H1 (cell line): ENCODE results near the gene CHD9. TPM values are rescaled to one million over a fixed set of nuclear protein-coding genes. Genes with fewer than 3 reads are reported as not detected.

ENCODE experiments used
- CTCF ChIA-PET: fragments of 300-600 bp; sonication (Branson Sonifier 250); formaldehyde crosslinking; loops from one replicate; lab custom pipeline; 2021; ENCODE audit not compliant: partially characterized antibody; lab: Charles Lee
- POLR2A ChIA-PET: fragments of 300-600 bp; sonication (Branson Sonifier 250); formaldehyde crosslinking; loops from one replicate; lab custom pipeline; 2021; ENCODE audit warnings: inconsistent platforms; ENCODE audit not compliant: partially characterized antibody; lab: Charles Lee
- DNase-seq, 2 experiments: peaks; one replicate each; pipeline versions ENCODE4 v3.0.0 to v3.0.0-alpha.2; 2010 to 2022; ENCODE audit warnings: low spot score in 2 of 2, low read depth in 1 of 2, mixed read lengths in 1 of 2
- FAIRE-seq: peaks from 2 replicates; lab custom pipeline; 2011; peaks lifted over from hg19 to GRCh38; lab: Jason Lieb, UNC
- H2AFZ ChIP-seq: 2 replicates; pipeline ENCODE4 v1.8.1; 2012; ENCODE audit warnings: low read length, inconsistent platforms
- H2AK5ac ChIP-seq: 2 replicates; pipeline ENCODE4 v1.6.1; 2013; ENCODE audit warnings: low read depth, low read length
- H2BK120ac ChIP-seq: replicated peaks from 2 replicates; pipeline ENCODE3; 2013; ENCODE audit warnings: low read depth, low read length, inconsistent platforms
- H2BK12ac ChIP-seq: 2 replicates; pipeline ENCODE4 v1.6.1; 2013; ENCODE audit warnings: low read depth, low read length
- H2BK15ac ChIP-seq: 2 replicates; pipeline ENCODE4 v1.6.1; 2013; ENCODE audit warnings: low read length
- H2BK20ac ChIP-seq: 2 replicates; pipeline ENCODE4 v1.6.1; 2013; ENCODE audit warnings: low read length
- H2BK5ac ChIP-seq: 2 replicates; pipeline ENCODE4 v1.6.1; 2013; ENCODE audit warnings: low read depth, low read length
- H3K14ac ChIP-seq: 2 replicates; pipeline ENCODE4 v1.6.1; 2013; ENCODE audit warnings: inconsistent platforms; ENCODE audit not compliant: insufficient read length
- H3K18ac ChIP-seq: 2 replicates; pipeline ENCODE4 v1.6.1; 2013; ENCODE audit warnings: low read length; ENCODE audit errors: extremely low read depth
- H3K23ac ChIP-seq: 2 replicates; pipeline ENCODE4 v1.6.1; 2013; ENCODE audit warnings: inconsistent platforms; ENCODE audit not compliant: insufficient read length
- H3K23me2 ChIP-seq: 2 replicates; pipeline ENCODE4 v1.6.1; 2013; ENCODE audit warnings: low read depth, low read length
- H3K27ac ChIP-seq: 2 replicates; pipeline ENCODE4 v1.6.1; 2011; ENCODE audit warnings: low read depth, low read length, inconsistent platforms
- H3K27me3 ChIP-seq, 4 experiments: replicated peaks in 1 of 4; 1 replicate in 1 of 4; 2 replicates in 3 of 4; pipeline versions ENCODE4 v1.6.1 to v1.8.1; 2011 to 2013; ENCODE audit warnings: low read length in 3 of 4, mild to moderate bottlenecking in 3 of 4, inconsistent platforms in 2 of 4, mixed read lengths in 2 of 4, moderate library complexity in 1 of 4; ENCODE audit not compliant: control insufficient read depth in 3 of 4, insufficient read depth in 3 of 4; ENCODE audit errors: extremely low read depth in 1 of 4
- H3K36me3 ChIP-seq, 4 experiments: 2 replicates each; pipeline versions ENCODE4 v1.6.1 to v1.8.1; 2011 to 2013; ENCODE audit warnings: mild to moderate bottlenecking in 4 of 4, low read length in 3 of 4, moderate library complexity in 2 of 4, control low read depth in 1 of 4, inconsistent platforms in 1 of 4; ENCODE audit not compliant: insufficient read depth in 4 of 4, control insufficient read depth in 2 of 4
- H3K4ac ChIP-seq: replicated peaks from 2 replicates; pipeline ENCODE3; 2013; ENCODE audit warnings: low read length, low read depth, mixed read lengths, inconsistent platforms; ENCODE audit not compliant: insufficient read length
- H3K4me1 ChIP-seq, 4 experiments: replicated peaks in 1 of 4; 1 replicate in 1 of 4; 2 replicates in 3 of 4; pipeline versions ENCODE4 v1.6.1 to v1.8.1; 2011 to 2013; ENCODE audit warnings: low read length in 3 of 4, inconsistent platforms in 2 of 4, mixed read lengths in 1 of 4; ENCODE audit not compliant: insufficient read depth in 4 of 4, control insufficient read depth in 3 of 4
- H3K4me2 ChIP-seq, 2 experiments: 2 replicates each; pipeline versions ENCODE4 v1.6.1 to v1.8.1; 2011 to 2013; ENCODE audit warnings: low read depth in 2 of 2, low read length in 2 of 2, control low read depth in 1 of 2, inconsistent platforms in 1 of 2, mild to moderate bottlenecking in 1 of 2; ENCODE audit not compliant: insufficient read depth in 1 of 2
- H3K4me3 ChIP-seq, 4 experiments: fragments of 200-600, 300-600 bp in 1 of 4; sonication (generic), shearing (Covaris generic), sonication (Bioruptor Twin) in 1 of 4; 2 replicates each; pipeline versions ENCODE4 v1.5.1 to v1.8.1; 2011 to 2016; ENCODE audit warnings: low read length in 4 of 4, low read depth in 3 of 4, control low read depth in 2 of 4, inconsistent platforms in 2 of 4, mild to moderate bottlenecking in 2 of 4, mixed read lengths in 1 of 4, moderate library complexity in 1 of 4; ENCODE audit not compliant: insufficient read depth in 2 of 4; ENCODE audit errors: extremely low read depth in 1 of 4
- H3K56ac ChIP-seq: replicated peaks from 2 replicates; pipeline ENCODE3; 2013; ENCODE audit warnings: low read depth, mild to moderate bottlenecking, mixed read lengths, low read length, inconsistent platforms; ENCODE audit not compliant: insufficient read length
- H3K79me1 ChIP-seq: 2 replicates; pipeline ENCODE4 v1.6.1; 2013; ENCODE audit warnings: low read depth, low read length, control low read depth
- H3K79me2 ChIP-seq, 2 experiments: 2 replicates each; pipeline versions ENCODE4 v1.6.1 to v1.8.1; 2012 to 2013; ENCODE audit warnings: low read length in 2 of 2, mild to moderate bottlenecking in 2 of 2, inconsistent platforms in 1 of 2; ENCODE audit not compliant: insufficient read depth in 2 of 2, control insufficient read depth in 1 of 2
- H3K9ac ChIP-seq, 4 experiments: replicated peaks in 1 of 4; 1 replicate in 1 of 4; 2 replicates in 3 of 4; pipeline versions ENCODE4 v1.6.1 to v1.8.1; 2011 to 2013; ENCODE audit warnings: low read depth in 3 of 4, low read length in 3 of 4, control low read depth in 2 of 4, mild to moderate bottlenecking in 2 of 4, moderate library complexity in 2 of 4, inconsistent platforms in 1 of 4; ENCODE audit errors: extremely low read depth in 1 of 4
- H3K9me3 ChIP-seq, 2 experiments: 2 replicates each; pipeline versions ENCODE4 v1.6.1 to v1.8.1; 2012 to 2013; ENCODE audit warnings: mild to moderate bottlenecking in 2 of 2, moderate library complexity in 2 of 2, control low read depth in 1 of 2, inconsistent platforms in 1 of 2, low read depth in 1 of 2, low read length in 1 of 2, mixed read lengths in 1 of 2; ENCODE audit not compliant: insufficient read depth in 2 of 2
- H4K20me1 ChIP-seq, 2 experiments: replicated peaks in 1 of 2; 2 replicates each; pipeline versions ENCODE3 to v1.8.1; 2011 to 2013; ENCODE audit warnings: inconsistent platforms in 2 of 2, low read length in 2 of 2, mild to moderate bottlenecking in 1 of 2; ENCODE audit not compliant: insufficient read depth in 2 of 2, control insufficient read depth in 1 of 2
- H4K5ac ChIP-seq: 2 replicates; pipeline ENCODE4 v1.6.1; 2013; ENCODE audit warnings: low read length, low read depth, mixed read lengths, inconsistent platforms; ENCODE audit not compliant: insufficient read length
- H4K8ac ChIP-seq: 2 replicates; pipeline ENCODE4 v1.8.0; 2013; ENCODE audit warnings: mild to moderate bottlenecking, moderate library complexity, low read length, inconsistent platforms; ENCODE audit not compliant: insufficient read depth; ENCODE audit errors: extremely low read depth
- H4K91ac ChIP-seq: replicated peaks from 2 replicates; pipeline ENCODE3; 2013; ENCODE audit warnings: low read length, mixed read lengths, inconsistent platforms; ENCODE audit not compliant: insufficient read length
- ASH2L ChIP-seq: fragments of 200-600, 300-600 bp; sonication (generic); IDR thresholded peaks from one replicate; pipeline ENCODE4 v1.7.1; 2017; ENCODE audit warnings: low read length
- BCL11A ChIP-seq, 2 experiments: IDR thresholded peaks; one replicate each; pipeline ENCODE4 v1.6.1; 2011; ENCODE audit warnings: low read depth in 2 of 2, low read length in 2 of 2, mild to moderate bottlenecking in 2 of 2
- CBX5 ChIP-seq: fragments of 300-800, 300-1000 bp; sonication (generic); IDR thresholded peaks from 2 replicates; pipeline ENCODE4 v1.7.1; 2016; ENCODE audit warnings: antibody characterized with exemption, low read length, low read depth
- EGR1 ChIP-seq: IDR thresholded peaks from 2 replicates; pipeline ENCODE4 v1.6.1; 2011; ENCODE audit warnings: low read depth, low read length, borderline replicate concordance
- GABPA ChIP-seq: IDR thresholded peaks from 2 replicates; pipeline ENCODE4 v1.6.1; 2011; ENCODE audit warnings: mild to moderate bottlenecking, low read length, moderate library complexity, borderline replicate concordance; ENCODE audit not compliant: insufficient read depth
- MAFK ChIP-seq: IDR thresholded peaks from 2 replicates; pipeline ENCODE4 v1.6.1; 2012; ENCODE audit warnings: low read depth, mild to moderate bottlenecking, improper control_type of control experiment, low read length
- RNF2 ChIP-seq: fragments of 200-900, 300-1000 bp; sonication (generic); IDR thresholded peaks from 2 replicates; pipeline ENCODE4 v1.7.1; 2016; ENCODE audit warnings: borderline replicate concordance, low read depth, mild to moderate bottlenecking, antibody characterized with exemption, low read length; ENCODE audit not compliant: poor library complexity, severe bottlenecking; ENCODE audit errors: missing control alignments
- SAP30 ChIP-seq: fragments of 300-600 bp; sonication (generic); IDR thresholded peaks from 2 replicates; pipeline ENCODE4 v1.7.1; 2012; ENCODE audit warnings: low read length, moderate library complexity, mild to moderate bottlenecking, inconsistent platforms; ENCODE audit not compliant: insufficient read depth, insufficient replicate concordance
- ZNF274 ChIP-seq: IDR thresholded peaks from 2 replicates; pipeline ENCODE4 v1.7.0; 2012; ENCODE audit warnings: low read length, borderline replicate concordance; ENCODE audit errors: extremely low read depth
- WGBS, 2 experiments: shearing (Covaris generic) in 1 of 2; methylation state at CpG; one replicate each; pipeline versions ENCODE4 v1.1.6 to v1.1.7; 2013 to 2015; ENCODE audit warnings: low lambda C conversion rate in 2 of 2, mixed read lengths in 2 of 2, inconsistent platforms in 1 of 2, low coverage in 1 of 2, missing lambda C conversion rate in 1 of 2; ENCODE audit not compliant: insufficient replicate concordance in 2 of 2, insufficient coverage in 1 of 2, insufficient read length in 1 of 2; ENCODE audit errors: extremely low coverage in 1 of 2, missing lambda C conversion rate in 1 of 2; 5-methylcytosine and 5-hydroxymethylcytosine counted together
- polyA plus RNA-seq, 7 experiments: library from polyadenylated mRNA; depleted of rRNA in 3 of 7; stranded (reverse) in 5 of 7; unstranded in 2 of 7; fragments of >200 nt in 5 of 7; fragments of 200-250 nt in 2 of 7; gene quantifications; 1 replicate in 5 of 7; 2 replicates in 1 of 7; 4 replicates in 1 of 7; pipeline versions ENCODE4 v1.2.1 to v1.2.3, GENCODE V29; 2011 to 2013; ENCODE audit warnings: missing spikeins in 2 of 7, mixed read lengths in 2 of 7
- total RNA-seq: library from RNA; stranded (reverse); fragmentation: NEBNext Ultra II Directional; extraction: Animal tissue kit (Norgen Biotek cat#: 25700); gene quantifications from 2 replicates; pipeline ENCODE4 v1.2.1, GENCODE V29; 2021

The CHD9 gene
- total and polyA plus RNA-seq, 2 of the 8 experiments (the other 6 are each of a cell fraction or from before 2014, with no cell fraction given), result 9.9 to 32.4 TPM

GRCh38 chr16:53052519-53053501 lies 2.0 kb upstream of the CHD9 start, which contains the start of gene CHD9NB:
Gene CHD9NB, minus strand, starts transcription at chr16:53052897. Its CDS starts 8,739 bp downstream, at chr16:53044158.
- Histone ChIP-seq H3K4me2 (0 out of 4 replicates have a peak within 1 kb of the TSS, but pooled peaks of 1 of the 2 experiments have one; percentile 8), H3K9me3 (no peaks in the 10 kb centered on the region), H3K79me1 (no peaks in the 10 kb centered on the region; the same call in 1 of the 2 replicates), H2BK5ac (peak within 1 kb of the TSS; percentile 92; the same call in 1 of the 2 replicates), H3K4me3 (no peak within 1 kb of the TSS), H2BK20ac (peak within 1 kb of the TSS; percentile 90), H2BK12ac (peak within 1 kb of the TSS; percentile 90; the same call in 1 of the 2 replicates), H2AK5ac (peak within 1 kb of the TSS; percentile 95; the same call in 1 of the 2 replicates), H3K9ac (no peak within 1 kb of the TSS), H3K23ac (no peak within 1 kb of the TSS), H4K20me1 (no peaks in the 10 kb centered on the region), H3K27ac (no peak within 1 kb of the TSS), H2AFZ (0 out of 2 replicates have a peak within 1 kb of the TSS, but pooled peaks have one; percentile 45), H2BK120ac (peak within 1 kb of the TSS; percentile 30), H3K27me3 (no peaks in the 10 kb centered on the region; a peak in 1 of 7 replicates), H4K8ac (peak within 1 kb of the TSS; percentile 62; the same call in 1 of the 2 replicates), H3K18ac (peak within 1 kb of the TSS; percentile 32), H4K91ac (peak within 1 kb of the TSS; percentile 72), H3K23me2 (peaks cover 7% of the 10 kb centered on the region; the same call in 1 of the 2 replicates), H4K5ac (no peak within 1 kb of the TSS), H3K36me3 (no peaks in the 10 kb centered on the region), H3K56ac (no peak within 1 kb of the TSS), H3K4me1 (peaks cover 6 to 9% (median 8%) of the 10 kb centered on the region in 4 experiments; a peak in 5 of 7 replicates), H3K79me2 (peaks cover 0 to 14% of the 10 kb centered on the region in 2 experiments; a peak in 2 of 4 replicates), H3K14ac (no peak within 1 kb of the TSS), H2BK15ac (peak within 1 kb of the TSS; percentile 83; the same call in 1 of the 2 replicates), H3K4ac (peak within 1 kb of the TSS; percentile 9)
- FAIRE-seq, result no peak
- POLR2A ChIA-PET, result interaction anchor here (1.9 to 3.2 kb wide), 2 partner anchors 9 to 13 kb away, joined by 5 to 21 read pairs; no protein-coding TSS in a partner anchor
- no peak for DNase-seq
- CTCF ChIA-PET, result interaction anchor here (2.1 to 2.9 kb wide), 5 partner anchors 9 to 155 kb away, joined by 6 to 18 read pairs (median 9); no protein-coding TSS in a partner anchor
- WGBS, 2 experiments, result 72% methylated on average over 2 of the region's 2 CpGs; no CpG with 5 or more reads in 1 of the 2 experiments
- no peak for TF ChIP-seq MAFK
- TF ChIP-seq ASH2L, result no peak
- no peak for TF ChIP-seq GABPA
- TF ChIP-seq CBX5, result no peak
- TF ChIP-seq RNF2, result no peak
- TF ChIP-seq EGR1, result no peak
- no peak for TF ChIP-seq SAP30
- TF ChIP-seq ZNF274, result no peak
- no peak for TF ChIP-seq BCL11A (IDR thresholded peaks at IDR 0.05; ENCODE audit: low read depth in 2 of 2, low read length in 2 of 2)
